Activated CD4-positive, alpha-beta T cell treated with anti-CD3 and anti-CD28 coated beads, Interleukin-2, Interleukin-6, amounts not matched to agents 100 ng/mL and 50 ng/mL, durations not matched to agents 16 hours and 8 hours (primary cell): ENCODE measurements around the gene SLC26A2.

ENCODE experiments used
- DNase-seq: peaks from one replicate; pipeline ENCODE4 v3.0.0-alpha.2; 2020

Gene SLC26A2

GRCh38 chr5:149962601-149963300 lies 2.2 kb downstream of the SLC26A2 start:
- DNase-seq: no peak

- DNase-seq: no peak
Measured at GRCh38 chr5:149963729-149964128, 3.2 kb downstream of the SLC26A2 start.

GRCh38 chr5:149966946-149967345 lies 6.4 kb downstream of the SLC26A2 start:
- no peak for DNase-seq

GRCh38 chr5:149969181-149969930 lies 8.8 kb downstream of the SLC26A2 start:
- DNase-seq: no peak

- no peak for DNase-seq
Measured at GRCh38 chr5:149975409-149975808, 14.9 kb downstream of the SLC26A2 start.

- DNase-seq: no peak
Measured at GRCh38 chr5:149979896-149980295, 19.3 kb downstream of the SLC26A2 start.

- DNase-seq: no peak
Measured at GRCh38 chr5:149981206-149981605, 20.6 kb downstream of the SLC26A2 start.

- no peak for DNase-seq
Measured at GRCh38 chr5:149982505-149982904, 21.9 kb downstream of the SLC26A2 start.

- no peak for DNase-seq
Measured at GRCh38 chr5:149988126-149988525, 27.6 kb downstream of the SLC26A2 start.

GRCh38 chr5:149990518-149991376 lies 30.2 kb downstream of the SLC26A2 start:
- DNase-seq: peak; percentile 75

GRCh38 chr5:149993471-149993870 lies 32.9 kb downstream of the SLC26A2 start:
- no peak for DNase-seq

- DNase-seq: no peak
Measured at GRCh38 chr5:149995385-149996204, 35.0 kb downstream of the SLC26A2 start.

- no peak for DNase-seq
Measured at GRCh38 chr5:149996205-149996890, 35.8 kb downstream of the SLC26A2 start.

- DNase-seq: no peak
Measured at GRCh38 chr5:149998281-149998680, 37.7 kb downstream of the SLC26A2 start.

GRCh38 chr5:149999359-149999758 lies 38.8 kb downstream of the SLC26A2 start:
- no peak for DNase-seq

GRCh38 chr5:149999866-150000255 lies 39.3 kb downstream of the SLC26A2 start:
- no peak for DNase-seq

GRCh38 chr5:150000256-150000989 lies 39.9 kb downstream of the SLC26A2 start, which contains the start of the genes HMGXB3 and TIGD6:
Gene HMGXB3, plus strand, starts transcription at chr5:150000739. Its CDS starts 4,114 bp downstream, at chr5:150004853.
Gene TIGD6, minus strand, starts transcription at chr5:150000654. Its CDS starts 4,306 bp downstream, at chr5:149996348.
- DNase-seq: peak; percentile 95

- DNase-seq: peak; percentile 48
Measured at GRCh38 chr5:150000990-150001659, 40.6 kb downstream of the SLC26A2 start.

- DNase-seq: peak; percentile 85
Measured at GRCh38 chr5:150001660-150002486, 41.3 kb downstream of the SLC26A2 start.
